PC-9 (cell line): ENCODE results near the gene RNF44. TPM values are rescaled to one million over a fixed set of nuclear protein-coding genes. Genes with fewer than 3 reads are reported as not detected.

Experiments used
- BruUV-seq: library from RNA; stranded (reverse); fragments of 400-500 nt; replicated peaks from 2 replicates; lab custom pipeline; 2021; lab: Mats Ljungman, UMichigan
- CTCF ChIA-PET: fragments of 300-600 bp; sonication (Branson Sonifier 250); formaldehyde crosslinking; loops from one replicate; lab custom pipeline; 2022; ENCODE audit warnings: antibody characterized with exemption; lab: Charles Lee
- POLR2A ChIA-PET: fragments of 300-600 bp; sonication (Branson Sonifier 250); formaldehyde crosslinking; loops from one replicate; lab custom pipeline; 2022; ENCODE audit warnings: antibody characterized with exemption; ENCODE audit not compliant: unreplicated experiment; lab: Charles Lee
- DNase-seq, 2 experiments: peaks; one replicate each; pipeline versions ENCODE4 v3.0.0 to v3.0.0-alpha.2; 2015 to 2022; ENCODE audit warnings: mixed read lengths in 1 of 2
- H2AFZ ChIP-seq: fragments of 200-600 bp; sonication (generic); 2 replicates; pipeline ENCODE4 v1.8.1; 2017; ENCODE audit warnings: antibody characterized with exemption
- H3F3A ChIP-seq: fragments of 200-600 bp; sonication (generic); 2 replicates; pipeline ENCODE4 v1.8.1; 2017; ENCODE audit warnings: antibody characterized with exemption, mild to moderate bottlenecking, low read depth; ENCODE audit not compliant: insufficient read depth
- H3K27ac ChIP-seq: fragments of 200-600 bp; sonication (generic); 2 replicates; pipeline ENCODE4 v1.6.1; 2016; ENCODE audit warnings: mixed run types
- H3K27me3 ChIP-seq: fragments of 200-600 bp; sonication (generic); 2 replicates; pipeline ENCODE4 v1.6.1; 2016; ENCODE audit warnings: low read depth, mixed run types; ENCODE audit not compliant: insufficient read depth
- H3K36me3 ChIP-seq: fragments of 200-600 bp; sonication (generic); 2 replicates; pipeline ENCODE4 v1.6.1; 2016; ENCODE audit warnings: low read depth, mixed run types
- H3K4me1 ChIP-seq: fragments of 200-600 bp; sonication (generic); replicated peaks from 2 replicates; pipeline ENCODE4 v1.6.1; 2016; ENCODE audit warnings: mixed run types; ENCODE audit not compliant: insufficient read depth
- H3K4me2 ChIP-seq: fragments of 200-600 bp; sonication (generic); 2 replicates; pipeline ENCODE4 v1.6.1; 2017; ENCODE audit warnings: mixed run types
- H3K4me3 ChIP-seq: fragments of 200-600 bp; sonication (generic); 2 replicates; pipeline ENCODE4 v1.6.1; 2016; ENCODE audit warnings: mixed run types
- H3K79me2 ChIP-seq: fragments of 200-600 bp; sonication (generic); 2 replicates; pipeline ENCODE4 v1.6.1; 2017; ENCODE audit warnings: low read depth, mixed run types
- H3K9me2 ChIP-seq: fragments of 200-600 bp; sonication (generic); 2 replicates; pipeline ENCODE4 v1.8.1; 2017; ENCODE audit warnings: mild to moderate bottlenecking; ENCODE audit not compliant: insufficient read depth
- H3K9me3 ChIP-seq: fragments of 200-600 bp; sonication (generic); 2 replicates; pipeline ENCODE4 v1.8.1; 2016; ENCODE audit warnings: low read depth; ENCODE audit not compliant: insufficient read depth
- H4K20me1 ChIP-seq: fragments of 200-600 bp; sonication (generic); 2 replicates; pipeline ENCODE4 v1.8.1; 2017; ENCODE audit not compliant: insufficient read depth
- CTCF ChIP-seq: fragments of 200-600 bp; sonication (generic); conservative IDR thresholded peaks from 2 replicates; pipeline ENCODE4 v1.6.1; 2017; ENCODE audit warnings: mixed run types, antibody characterized with exemption, mild to moderate bottlenecking, moderate library complexity
- EZH2 ChIP-seq: fragments of 200-600 bp; sonication (generic); IDR thresholded peaks from 2 replicates; pipeline ENCODE4 v1.8.0; 2017; ENCODE audit warnings: antibody characterized with exemption, low read depth
- intact Hi-C: fragments of 100-400 bp; cut with micrococcal nuclease; formaldehyde crosslinking; loops from one replicate; pipeline ENCODE4 v1.10.0; 2022; ENCODE audit not compliant: unreplicated experiment
- total RNA-seq: library from RNA; stranded (reverse); gene quantifications from 2 replicates; pipeline ENCODE4 v1.2.3, GENCODE V29; 2021

Gene RNF44
- total RNA-seq, 1 experiment from 2014 or later = 87.4 TPM

GRCh38 chr5:176507911-176508310 is 29.3 kb downstream of the RNF44 start:
- Histone ChIP-seq H3K4me1 (no peaks in the 10 kb centered on the region), H3K27ac (no peak overlapping the region), H3K9me3 (no peaks in the 10 kb centered on the region), H2AFZ (no peak overlapping the region), H3K9me2 (no peaks in the 10 kb centered on the region), H3K4me2 (no peak overlapping the region), H3F3A (peaks cover 21% of the 10 kb centered on the region; the same call in 1 of the 2 replicates), H3K4me3 (no peak overlapping the region), H3K79me2 (no peaks in the 10 kb centered on the region), H3K27me3 (no peaks in the 10 kb centered on the region), H3K36me3 (peaks cover 11% of the 10 kb centered on the region), H4K20me1 (peaks cover 4% of the 10 kb centered on the region; the same call in 1 of the 2 replicates)
- no TSS peak for BruUV-seq
- CTCF ChIA-PET = no interaction called here
- POLR2A ChIA-PET = no interaction called here
- no peak for DNase-seq
- no peak for TF ChIP-seq EZH2
- no peak for TF ChIP-seq CTCF
- intact Hi-C loops = no loop called here

GRCh38 chr5:176503496-176503895 is 33.7 kb downstream of the RNF44 start:
- Histone ChIP-seq H3K36me3 (peaks cover 39% of the 10 kb centered on the region), H4K20me1 (peaks cover 9% of the 10 kb centered on the region; the same call in 1 of the 2 replicates), H3K27ac (no peak overlapping the region), H3F3A (peaks cover 30% of the 10 kb centered on the region), H3K4me2 (no peak overlapping the region), H2AFZ (no peak overlapping the region), H3K79me2 (peaks cover 4% of the 10 kb centered on the region; the same call in 1 of the 2 replicates), H3K4me1 (peaks cover 2% of the 10 kb centered on the region), H3K9me2 (no peaks in the 10 kb centered on the region), H3K27me3 (no peaks in the 10 kb centered on the region), H3K4me3 (no peak overlapping the region), H3K9me3 (no peaks in the 10 kb centered on the region)
- intact Hi-C loops = no loop called here
- DNase-seq = no peak
- POLR2A ChIA-PET = interaction anchor here (0.6 kb wide), 1 partner anchor 88 kb away, joined by 4 read pairs; no protein-coding TSS in a partner anchor
- no TSS peak for BruUV-seq
- CTCF ChIA-PET = no interaction called here
- no peak for TF ChIP-seq EZH2
- no peak for TF ChIP-seq CTCF

DNA sequence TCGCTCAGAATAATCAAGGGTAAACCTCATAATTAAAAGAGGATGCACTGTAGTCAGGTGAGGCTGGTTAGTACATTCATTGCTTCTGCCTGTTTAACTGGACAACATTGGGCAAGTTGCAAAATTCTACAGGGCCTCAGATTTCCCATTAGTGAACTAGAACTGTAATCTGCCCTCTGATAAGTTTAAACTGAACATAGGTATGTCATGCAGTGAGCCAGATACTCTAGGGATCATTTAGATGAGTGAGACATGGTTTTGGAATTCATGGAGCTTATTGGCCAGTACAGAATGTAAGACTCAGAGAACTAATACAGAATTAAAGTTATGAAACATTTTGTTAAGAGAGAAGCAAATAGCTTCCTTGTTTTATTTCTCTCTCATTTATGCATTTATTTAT is 35.9 kb downstream of the RNF44 start:
- H4K20me1 ChIP-seq = peaks cover 13% of the 10 kb centered on the region
- ChIA-PET CTCF (no interaction called here), POLR2A (interaction anchor here (0.6 kb wide), 1 partner anchor 37 kb away, joined by 6 read pairs; no protein-coding TSS in a partner anchor)
- H3K27ac ChIP-seq = no peak overlapping the region
- BruUV-seq = no TSS peak
- H3K4me1 ChIP-seq = peaks cover 19% of the 10 kb centered on the region
- DNase-seq = peak in 1 of 2 experiments; percentile 70
- TF ChIP-seq CTCF = no peak
- TF ChIP-seq EZH2 = no peak
- H3K4me3 ChIP-seq = no peak overlapping the region
- H3F3A ChIP-seq = peaks cover 45% of the 10 kb centered on the region
- intact Hi-C loops = no loop called here
- no peaks in the 10 kb centered on the region for H3K9me3 ChIP-seq
- no peaks in the 10 kb centered on the region for H3K27me3 ChIP-seq
- no peaks in the 10 kb centered on the region for H3K9me2 ChIP-seq
- H2AFZ ChIP-seq = no peak overlapping the region
- no peak overlapping the region for H3K4me2 ChIP-seq
- peaks cover 52% of the 10 kb centered on the region for H3K36me3 ChIP-seq
- peaks cover 8% of the 10 kb centered on the region; the same call in 1 of the 2 replicates for H3K79me2 ChIP-seq
